Vagina (tissue), 2 donors: ENCODE measurements around the gene BLOC1S4. TPM values are rescaled to one million over a fixed set of nuclear protein-coding genes. Genes with fewer than 3 reads are reported as not detected.

Source experiments
- DNase-seq, 2 donors: peaks; one replicate each; pipeline ENCODE4 v3.0.0-alpha.2; 2017; ENCODE audit errors: extremely low spot score in 2 of 2
- H3K27ac ChIP-seq: fragments of 200-600 bp; sonication (generic); one replicate; pipeline ENCODE4 v1.5.1; 2019
- H3K27me3 ChIP-seq: fragments of 200-600 bp; sonication (generic); one replicate; pipeline ENCODE4 v1.5.1; 2019
- H3K36me3 ChIP-seq, 2 donors: fragments of 200-600 bp; sonication (generic); one replicate each; pipeline ENCODE4 v1.5.1; 2017 to 2019
- H3K4me1 ChIP-seq: fragments of 200-600 bp; sonication (generic); one replicate; pipeline ENCODE4 v1.5.1; 2019
- H3K4me3 ChIP-seq, 2 donors: fragments of 200-600 bp; sonication (generic); 1 replicate in 1 of 2; 2 replicates in 1 of 2; pipeline ENCODE4 v1.5.1; 2016 to 2019
- H3K9me3 ChIP-seq: fragments of 200-600 bp; sonication (generic); one replicate; pipeline ENCODE4 v1.5.1; 2019
- POLR2A ChIP-seq, 2 donors: fragments of 450-650 bp; IDR thresholded peaks; one replicate each; pipeline ENCODE4 v1.6.1; 2017; ENCODE audit warnings: antibody characterized with exemption in 2 of 2, mild to moderate bottlenecking in 2 of 2, moderate library complexity in 2 of 2
- POLR2AphosphoS5 ChIP-seq, 2 donors: sonication (generic); formaldehyde crosslinking; IDR thresholded peaks; one replicate each; pipeline ENCODE4 v1.9.0; 2017; ENCODE audit warnings: antibody characterized with exemption in 2 of 2, mild to moderate bottlenecking in 2 of 2, low read depth in 1 of 2; ENCODE audit not compliant: insufficient read depth in 1 of 2
- intact Hi-C: fragments of 100-400 bp; cut with DNase I; formaldehyde crosslinking; loops from one replicate; pipeline ENCODE4 v1.15.1; 2023
- total RNA-seq: library from RNA; depleted of rRNA; stranded (reverse); fragments of >200 nt; gene quantifications from one replicate; pipeline ENCODE4 v1.2.3, GENCODE V29; 2016
- TF ChIP-seq, protein P1 (sequence below), 3 experiments: fragments of 450-650 bp in 2 of 3; fragments of 200-600 bp in 1 of 3; sonication (generic) in 1 of 3; IDR thresholded peaks; one replicate each; pipeline ENCODE4 v1.5.1; 2017 to 2019; ENCODE audit warnings: antibody characterized with exemption in 3 of 3, mild to moderate bottlenecking in 2 of 3, moderate library complexity in 2 of 3

The BLOC1S4 gene
- total RNA-seq, 1 donor from 2014 or later, result 34.9 TPM

DNA sequence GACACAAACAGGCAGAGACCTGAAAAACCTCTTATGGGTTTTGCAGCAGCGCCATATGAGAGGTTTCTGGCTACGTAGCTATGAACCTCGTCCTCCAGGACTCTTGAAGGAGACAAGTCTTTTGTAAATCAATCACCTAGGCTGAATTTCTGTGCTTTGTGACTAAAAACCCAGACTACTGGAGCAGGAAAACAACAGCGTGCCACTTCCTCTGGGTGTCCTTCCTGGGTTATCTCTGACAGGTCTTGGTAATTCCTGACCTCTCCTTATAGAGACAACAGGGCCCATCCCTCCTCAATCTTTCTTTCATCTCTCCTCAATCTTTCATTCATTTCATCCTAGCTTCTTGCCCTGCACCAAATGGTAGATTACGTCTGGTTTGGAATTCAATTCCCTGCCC is 16.6 kb upstream of the BLOC1S4 start:
- H3K4me3 ChIP-seq, result no peak overlapping the region
- TF ChIP-seq POLR2AphosphoS5 (IDR thresholded peaks at IDR 0.05; ENCODE audit: insufficient read depth in 1 of 2, low read depth in 1 of 2) (no peak), POLR2A (IDR thresholded peaks at IDR 0.05) (no peak)
- TF ChIP-seq, protein P1, sequence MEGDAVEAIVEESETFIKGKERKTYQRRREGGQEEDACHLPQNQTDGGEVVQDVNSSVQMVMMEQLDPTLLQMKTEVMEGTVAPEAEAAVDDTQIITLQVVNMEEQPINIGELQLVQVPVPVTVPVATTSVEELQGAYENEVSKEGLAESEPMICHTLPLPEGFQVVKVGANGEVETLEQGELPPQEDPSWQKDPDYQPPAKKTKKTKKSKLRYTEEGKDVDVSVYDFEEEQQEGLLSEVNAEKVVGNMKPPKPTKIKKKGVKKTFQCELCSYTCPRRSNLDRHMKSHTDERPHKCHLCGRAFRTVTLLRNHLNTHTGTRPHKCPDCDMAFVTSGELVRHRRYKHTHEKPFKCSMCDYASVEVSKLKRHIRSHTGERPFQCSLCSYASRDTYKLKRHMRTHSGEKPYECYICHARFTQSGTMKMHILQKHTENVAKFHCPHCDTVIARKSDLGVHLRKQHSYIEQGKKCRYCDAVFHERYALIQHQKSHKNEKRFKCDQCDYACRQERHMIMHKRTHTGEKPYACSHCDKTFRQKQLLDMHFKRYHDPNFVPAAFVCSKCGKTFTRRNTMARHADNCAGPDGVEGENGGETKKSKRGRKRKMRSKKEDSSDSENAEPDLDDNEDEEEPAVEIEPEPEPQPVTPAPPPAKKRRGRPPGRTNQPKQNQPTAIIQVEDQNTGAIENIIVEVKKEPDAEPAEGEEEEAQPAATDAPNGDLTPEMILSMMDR (IDR thresholded peaks at IDR 0.05), result no peak
- H3K27ac ChIP-seq, result no peak overlapping the region
- H3K4me1 ChIP-seq, result peaks cover 35% of the 10 kb centered on the region
- H3K36me3 ChIP-seq, result no peaks in the 10 kb centered on the region
- DNase-seq, result no peak
- H3K27me3 ChIP-seq, result no peaks in the 10 kb centered on the region
- intact Hi-C loops, result no loop called here
- no peaks in the 10 kb centered on the region for H3K9me3 ChIP-seq

DNA sequence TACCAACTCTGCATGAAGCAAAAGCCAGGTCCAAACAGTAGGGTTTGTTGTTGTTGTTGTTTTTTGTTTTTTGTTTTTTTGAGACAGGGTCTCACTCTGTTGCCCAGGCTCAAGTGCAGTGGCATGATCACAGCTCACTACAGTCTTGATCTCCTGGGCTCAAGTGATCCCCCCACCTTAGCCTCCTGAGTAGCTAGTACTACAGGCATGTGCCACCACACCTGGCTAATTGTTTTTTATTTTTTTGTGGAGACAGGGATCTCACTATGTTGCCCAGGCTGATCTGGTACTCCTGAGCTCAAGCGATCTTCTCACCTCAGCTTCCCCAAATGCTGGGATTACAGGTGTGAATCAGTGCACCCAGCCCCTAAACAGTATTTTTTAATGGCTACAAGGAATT is 16.1 kb upstream of the BLOC1S4 start:
- no peak overlapping the region for H3K4me3 ChIP-seq
- TF ChIP-seq POLR2AphosphoS5 (IDR thresholded peaks at IDR 0.05; ENCODE audit: insufficient read depth in 1 of 2, low read depth in 1 of 2), result no peak
- no peak for TF ChIP-seq POLR2A (IDR thresholded peaks at IDR 0.05)
- TF ChIP-seq, protein P1 (IDR thresholded peaks at IDR 0.05), result no peak
- H3K36me3 ChIP-seq, result no peaks in the 10 kb centered on the region
- H3K4me1 ChIP-seq, result peaks cover 32% of the 10 kb centered on the region
- H3K27ac ChIP-seq, result no peak overlapping the region
- H3K27me3 ChIP-seq, result no peaks in the 10 kb centered on the region
- DNase-seq, result no peak
- no peaks in the 10 kb centered on the region for H3K9me3 ChIP-seq
- intact Hi-C loops, result no loop called here

DNA sequence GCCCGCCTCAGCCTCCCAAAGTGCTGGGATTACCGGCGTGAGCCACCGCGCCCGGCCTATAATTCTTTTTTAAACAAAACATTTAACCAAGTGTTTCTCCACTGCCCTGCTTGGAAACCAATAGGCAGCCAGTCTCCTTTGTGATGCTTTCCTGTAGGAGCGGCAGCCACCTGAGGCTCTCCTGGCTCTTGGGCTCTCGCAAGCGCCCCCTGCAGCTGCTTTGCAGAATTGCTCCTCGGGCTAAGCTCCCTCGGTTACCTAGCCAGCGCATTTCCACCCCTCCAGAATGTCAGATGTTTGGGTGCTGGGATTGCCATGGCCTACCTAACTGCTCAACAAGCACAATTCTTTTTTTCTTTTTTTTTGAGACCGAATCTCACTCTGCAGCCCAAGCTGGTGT is 14.6 kb upstream of the BLOC1S4 start:
- intact Hi-C loops, result no loop called here

DNA sequence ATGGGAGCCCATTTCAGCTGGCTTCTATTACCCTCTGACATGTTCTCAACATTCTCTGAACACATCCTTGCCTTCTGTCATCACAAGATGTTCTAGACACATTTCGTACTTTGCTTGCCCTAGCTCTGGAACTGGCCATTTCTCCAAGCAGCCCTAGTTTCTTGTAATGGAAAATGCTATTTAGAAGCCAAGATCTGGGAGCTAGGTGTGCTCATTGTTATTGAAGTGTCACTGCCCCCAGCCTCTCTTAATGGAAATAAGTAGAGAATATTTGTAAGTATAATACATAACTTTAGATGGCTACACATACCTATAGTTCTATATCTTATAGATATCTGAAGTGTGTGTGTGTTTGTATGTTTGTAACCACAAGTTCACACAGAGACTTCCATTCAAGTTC is 13.2 kb upstream of the BLOC1S4 start:
- intact Hi-C loops, result no loop called here
- TF ChIP-seq POLR2A (IDR thresholded peaks at IDR 0.05) (no peak), POLR2AphosphoS5 (IDR thresholded peaks at IDR 0.05; ENCODE audit: insufficient read depth in 1 of 2, low read depth in 1 of 2) (no peak)
- TF ChIP-seq, protein P1 (IDR thresholded peaks at IDR 0.05), result no peak
- Histone ChIP-seq H3K4me1 (peaks cover 36% of the 10 kb centered on the region), H3K27ac (no peak overlapping the region), H3K4me3 (no peak overlapping the region), H3K27me3 (no peaks in the 10 kb centered on the region), H3K9me3 (no peaks in the 10 kb centered on the region), H3K36me3 (no peaks in the 10 kb centered on the region)
- DNase-seq, result no peak

More for the DNA sequence above, 14.6 kb upstream of the BLOC1S4 start:
- no peak for DNase-seq
- Histone ChIP-seq H3K4me1 (peaks cover 30% of the 10 kb centered on the region), H3K36me3 (no peaks in the 10 kb centered on the region), H3K27ac (no peak overlapping the region), H3K27me3 (no peaks in the 10 kb centered on the region), H3K4me3 (no peak overlapping the region), H3K9me3 (no peaks in the 10 kb centered on the region)
- TF ChIP-seq POLR2AphosphoS5 (IDR thresholded peaks at IDR 0.05; ENCODE audit: insufficient read depth in 1 of 2, low read depth in 1 of 2), result no peak
- no peak for TF ChIP-seq POLR2A (IDR thresholded peaks at IDR 0.05)

DNA sequence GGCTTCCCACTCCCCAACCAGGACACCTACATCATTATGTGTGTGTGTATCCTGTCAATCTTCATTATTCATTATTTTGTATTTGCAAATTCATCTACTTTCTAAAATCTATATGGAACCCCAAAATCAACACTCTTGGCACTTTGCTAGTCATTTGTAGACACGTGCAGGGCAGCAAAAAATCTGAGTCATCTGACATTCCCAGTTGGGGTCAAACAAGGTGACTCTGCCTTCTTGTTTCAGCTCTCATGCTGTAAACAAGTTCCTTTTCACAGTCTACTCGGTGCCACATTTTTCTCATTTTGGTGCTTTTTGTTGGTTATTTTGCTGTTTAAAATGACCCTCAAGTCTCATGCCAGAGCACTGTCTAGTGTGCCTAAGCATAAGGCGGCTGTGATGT is 12.2 kb upstream of the BLOC1S4 start:
- Histone ChIP-seq H3K27me3 (no peaks in the 10 kb centered on the region), H3K4me1 (peaks cover 47% of the 10 kb centered on the region), H3K4me3 (no peak overlapping the region), H3K27ac (no peak overlapping the region), H3K36me3 (no peaks in the 10 kb centered on the region), H3K9me3 (no peaks in the 10 kb centered on the region)
- TF ChIP-seq, protein P1 (IDR thresholded peaks at IDR 0.05), result no peak
- TF ChIP-seq POLR2AphosphoS5 (IDR thresholded peaks at IDR 0.05; ENCODE audit: insufficient read depth in 1 of 2, low read depth in 1 of 2) (no peak), POLR2A (IDR thresholded peaks at IDR 0.05) (no peak)
- intact Hi-C loops, result no loop called here
- no peak for DNase-seq
